OCI-LY7 (cell line): ENCODE measurements around the gene XPR1.

Experiments used
- EZH2phosphoT487 ChIP-seq: fragments of 200-600 bp; sonication (generic); IDR thresholded peaks from 2 replicates; pipeline ENCODE4 v1.6.1; 2018; ENCODE audit warnings: low read depth, borderline replicate concordance, mild to moderate bottlenecking, mixed run types, antibody characterized with exemption, low read length, moderate library complexity, mixed read lengths
- TF ChIP-seq, protein P1 (sequence below): fragments of 200-600 bp; sonication (generic); conservative IDR thresholded peaks from 2 replicates; pipeline ENCODE4 v1.5.1; 2014; ENCODE audit warnings: mild to moderate bottlenecking, antibody characterized with exemption, low read length, moderate library complexity, mixed read lengths

DNA sequence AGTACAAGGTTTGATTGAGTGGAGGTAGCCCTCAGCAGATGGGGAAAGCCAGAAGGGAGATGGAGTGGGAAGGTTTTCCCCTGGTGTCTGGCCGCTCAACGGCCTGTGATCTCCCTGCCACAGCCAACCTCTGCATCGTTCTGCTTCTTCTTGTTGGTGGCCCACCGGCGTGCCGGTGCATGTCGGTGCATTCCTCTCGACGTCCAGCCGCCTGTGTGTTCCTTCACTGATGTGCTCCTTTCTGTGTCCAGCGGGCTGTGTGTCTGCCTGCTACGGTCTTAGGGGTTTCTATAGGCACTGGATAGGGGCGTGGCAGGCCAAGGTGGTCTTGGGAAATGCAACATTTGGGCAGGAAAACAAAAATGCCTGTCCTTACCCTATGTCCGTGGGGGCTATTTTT is 101.0 kb downstream of the XPR1 start:
- TF ChIP-seq, protein P1, sequence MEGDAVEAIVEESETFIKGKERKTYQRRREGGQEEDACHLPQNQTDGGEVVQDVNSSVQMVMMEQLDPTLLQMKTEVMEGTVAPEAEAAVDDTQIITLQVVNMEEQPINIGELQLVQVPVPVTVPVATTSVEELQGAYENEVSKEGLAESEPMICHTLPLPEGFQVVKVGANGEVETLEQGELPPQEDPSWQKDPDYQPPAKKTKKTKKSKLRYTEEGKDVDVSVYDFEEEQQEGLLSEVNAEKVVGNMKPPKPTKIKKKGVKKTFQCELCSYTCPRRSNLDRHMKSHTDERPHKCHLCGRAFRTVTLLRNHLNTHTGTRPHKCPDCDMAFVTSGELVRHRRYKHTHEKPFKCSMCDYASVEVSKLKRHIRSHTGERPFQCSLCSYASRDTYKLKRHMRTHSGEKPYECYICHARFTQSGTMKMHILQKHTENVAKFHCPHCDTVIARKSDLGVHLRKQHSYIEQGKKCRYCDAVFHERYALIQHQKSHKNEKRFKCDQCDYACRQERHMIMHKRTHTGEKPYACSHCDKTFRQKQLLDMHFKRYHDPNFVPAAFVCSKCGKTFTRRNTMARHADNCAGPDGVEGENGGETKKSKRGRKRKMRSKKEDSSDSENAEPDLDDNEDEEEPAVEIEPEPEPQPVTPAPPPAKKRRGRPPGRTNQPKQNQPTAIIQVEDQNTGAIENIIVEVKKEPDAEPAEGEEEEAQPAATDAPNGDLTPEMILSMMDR, result no peak
- TF ChIP-seq EZH2phosphoT487, result no peak
